Lung (tissue), 12 donors: Measurements from ENCODE around the gene EXPH5. TPM values are rescaled to one million over a fixed set of nuclear protein-coding genes. Genes with fewer than 3 reads are reported as not detected.

Experiments used
- ATAC-seq: fragments of 200-7000 bp; cut with Tn5 transposase; one replicate; pipeline ENCODE4 v1.9.1; 2020; ENCODE audit warnings: moderate number of reproducible peaks; ENCODE audit not compliant: insufficient read depth, low FRiP score
- DNase-seq, 3 donors: peaks; one replicate each; pipeline ENCODE4 v3.0.0-alpha.2; 2013 to 2017
- H3K27ac ChIP-seq, 2 donors: one replicate each; pipeline ENCODE4 v1.5.1; 2013; ENCODE audit warnings: mild to moderate bottlenecking in 2 of 2, moderate library complexity in 2 of 2, control low read depth in 1 of 2, inconsistent platforms in 1 of 2, low read depth in 1 of 2, low read length in 1 of 2
- H3K27me3 ChIP-seq, 3 donors: one replicate each; pipeline ENCODE4 v1.5.1; 2013; ENCODE audit warnings: low read length in 2 of 3; ENCODE audit not compliant: control insufficient read depth in 3 of 3, insufficient read depth in 3 of 3
- H3K36me3 ChIP-seq, 4 donors: one replicate each; pipeline ENCODE4 v1.5.1; 2013; ENCODE audit warnings: low read length in 4 of 4, mild to moderate bottlenecking in 1 of 4, moderate library complexity in 1 of 4; ENCODE audit not compliant: control insufficient read depth in 4 of 4, insufficient read depth in 4 of 4
- H3K4me1 ChIP-seq, 5 donors: one replicate each; pipeline ENCODE4 v1.5.1; 2013; ENCODE audit warnings: low read length in 5 of 5, mild to moderate bottlenecking in 2 of 5, moderate library complexity in 1 of 5; ENCODE audit not compliant: control insufficient read depth in 5 of 5, insufficient read depth in 5 of 5
- H3K4me3 ChIP-seq: one replicate; pipeline ENCODE4 v1.5.1; 2013; ENCODE audit warnings: mild to moderate bottlenecking, control low read depth, moderate library complexity
- H3K9ac ChIP-seq, 2 donors: one replicate each; pipeline ENCODE4 v1.5.1; 2013; ENCODE audit warnings: low read length in 2 of 2, control low read depth in 1 of 2; ENCODE audit not compliant: insufficient read depth in 1 of 2
- H3K9me3 ChIP-seq, 4 donors: one replicate each; pipeline ENCODE4 v1.5.1; 2013; ENCODE audit warnings: low read length in 3 of 4, mild to moderate bottlenecking in 1 of 4, moderate library complexity in 1 of 4; ENCODE audit not compliant: control insufficient read depth in 4 of 4, insufficient read depth in 3 of 4
- WGBS, 2 donors: extraction: QIAGEN DNeasy Blood & Tissue Kit; methylation state at CpG; one replicate each; pipeline ENCODE4 v1.1.7; 2013; 5-methylcytosine and 5-hydroxymethylcytosine counted together
- polyA plus RNA-seq, 2 donors: library from polyadenylated mRNA; stranded (reverse); fragments of 200-250 nt; gene quantifications; one replicate each; pipeline ENCODE4 v1.2.1, GENCODE V29; 2013
- total RNA-seq, 2 donors: library from RNA; depleted of rRNA in 1 of 2; stranded (reverse); fragments of >200 nt in 1 of 2; gene quantifications; one replicate each; pipeline ENCODE4 v1.2.1, GENCODE V29; 2014 to 2021
- TF ChIP-seq, protein P1 (sequence below): IDR thresholded peaks from 2 replicates; pipeline ENCODE4 v1.5.1; 2012; ENCODE audit warnings: mild to moderate bottlenecking; ENCODE audit errors: control extremely low read depth, extremely low read depth
- donor health status: control.
- donor health status: control.
- donor health status: Bipolar disorder and iron deficiency.
- donor health status: healthy.
- donor health status: DM: yes; HTN: yes; CAD: no.

EXPH5 gene
- total and polyA plus RNA-seq, 4 donors = 1.1 to 28.8 (median 15.2) TPM

DNA sequence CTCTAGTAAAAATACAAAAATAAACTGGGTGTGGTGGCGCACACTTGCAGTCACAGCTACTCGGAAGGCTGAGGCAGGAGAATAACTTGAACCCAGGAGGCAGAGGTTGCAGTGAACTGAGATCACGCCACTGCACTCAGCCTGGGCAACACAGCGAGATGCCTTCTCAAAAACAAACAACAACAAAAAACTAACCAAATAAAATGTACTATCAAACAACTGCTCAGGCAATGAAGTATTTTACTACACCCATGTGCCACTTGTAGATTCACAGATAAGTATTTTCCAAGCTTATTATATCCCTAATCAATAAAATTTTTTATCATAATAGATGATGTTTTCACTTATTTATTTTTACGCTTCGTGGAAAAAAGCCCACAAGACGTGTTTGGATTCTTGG is 127.2 kb downstream of the EXPH5 start:
- no peaks in the 10 kb centered on the region for H3K27me3 ChIP-seq
- WGBS, 2 donors = 48 to 49% methylated on average over 7 of the region's 7 CpGs
- ATAC-seq = no peak
- DNase-seq = no peak
- H3K36me3 ChIP-seq = peaks cover 0 to 2% (median 0%) of the 10 kb centered on the region in 4 donors
- peaks cover 0 to 10% (median 2%) of the 10 kb centered on the region in 5 donors for H3K4me1 ChIP-seq
- peak overlapping the region; percentile 73 to 88 for H3K27ac ChIP-seq
- H3K4me3 ChIP-seq = no peak overlapping the region
- no peaks in the 10 kb centered on the region for H3K9me3 ChIP-seq
- peak overlapping the region; percentile 99 to 100 for H3K9ac ChIP-seq
- TF ChIP-seq, protein P1, sequence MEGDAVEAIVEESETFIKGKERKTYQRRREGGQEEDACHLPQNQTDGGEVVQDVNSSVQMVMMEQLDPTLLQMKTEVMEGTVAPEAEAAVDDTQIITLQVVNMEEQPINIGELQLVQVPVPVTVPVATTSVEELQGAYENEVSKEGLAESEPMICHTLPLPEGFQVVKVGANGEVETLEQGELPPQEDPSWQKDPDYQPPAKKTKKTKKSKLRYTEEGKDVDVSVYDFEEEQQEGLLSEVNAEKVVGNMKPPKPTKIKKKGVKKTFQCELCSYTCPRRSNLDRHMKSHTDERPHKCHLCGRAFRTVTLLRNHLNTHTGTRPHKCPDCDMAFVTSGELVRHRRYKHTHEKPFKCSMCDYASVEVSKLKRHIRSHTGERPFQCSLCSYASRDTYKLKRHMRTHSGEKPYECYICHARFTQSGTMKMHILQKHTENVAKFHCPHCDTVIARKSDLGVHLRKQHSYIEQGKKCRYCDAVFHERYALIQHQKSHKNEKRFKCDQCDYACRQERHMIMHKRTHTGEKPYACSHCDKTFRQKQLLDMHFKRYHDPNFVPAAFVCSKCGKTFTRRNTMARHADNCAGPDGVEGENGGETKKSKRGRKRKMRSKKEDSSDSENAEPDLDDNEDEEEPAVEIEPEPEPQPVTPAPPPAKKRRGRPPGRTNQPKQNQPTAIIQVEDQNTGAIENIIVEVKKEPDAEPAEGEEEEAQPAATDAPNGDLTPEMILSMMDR = no peak

Other genes with a start within 250 kb of the EXPH5 start
- 1 to 10 TPM in 1 of 2 donors, under 1 TPM in 1; 0.49 to 3.3 TPM for gene C11orf65, start 126.2 kb downstream of the EXPH5 start, total RNA-seq
- under 1 TPM; 0.33 to 0.49 TPM for gene C11orf65, start 126.2 kb downstream of the EXPH5 start, polyA plus RNA-seq
- gene POGLUT3, start 95.4 kb downstream of the EXPH5 start, total RNA-seq = 10 to 100 TPM; 27.8 to 31.8 TPM
- 10 to 100 TPM in 1 of 2 donors, 1 to 10 TPM in 1; 9.9 to 10.3 TPM for gene POGLUT3, start 95.4 kb downstream of the EXPH5 start, polyA plus RNA-seq
- gene DDX10, start 71.3 kb upstream of the EXPH5 start, total RNA-seq = 10 to 100 TPM; 21.7 to 30.5 TPM
- gene DDX10, start 71.3 kb upstream of the EXPH5 start, polyA plus RNA-seq = 10 to 100 TPM; 13.9 to 16.0 TPM